Measurements from ENCODE around the gene SCGB1C1.

GRCh38 chr11:235609-235996 lies 42.7 kb downstream of the SCGB1C1 start:
- TF ChIP-seq CTCF (IDR thresholded peaks at IDR 0.05) (no peak), POLR2A (IDR thresholded peaks at IDR 0.05) (no peak), EP300 (IDR thresholded peaks at IDR 0.05) (no peak)

Measured in ovary (tissue), 3 donors.